GM18508 (cell line): ENCODE data around the gene FAM222A.

Experiments used
- ATAC-seq: cut with Tn5 transposase; IDR thresholded peaks from one replicate; pipeline ENCODE4 v1.9.1; 2021; ENCODE audit warnings: moderate number of reproducible peaks; ENCODE audit not compliant: insufficient read depth, unreplicated experiment

FAM222A gene

GRCh38 chr12:109723311-109723881, 9.8 kb downstream of the FAM222A start:
- ATAC-seq = no peak

DNA sequence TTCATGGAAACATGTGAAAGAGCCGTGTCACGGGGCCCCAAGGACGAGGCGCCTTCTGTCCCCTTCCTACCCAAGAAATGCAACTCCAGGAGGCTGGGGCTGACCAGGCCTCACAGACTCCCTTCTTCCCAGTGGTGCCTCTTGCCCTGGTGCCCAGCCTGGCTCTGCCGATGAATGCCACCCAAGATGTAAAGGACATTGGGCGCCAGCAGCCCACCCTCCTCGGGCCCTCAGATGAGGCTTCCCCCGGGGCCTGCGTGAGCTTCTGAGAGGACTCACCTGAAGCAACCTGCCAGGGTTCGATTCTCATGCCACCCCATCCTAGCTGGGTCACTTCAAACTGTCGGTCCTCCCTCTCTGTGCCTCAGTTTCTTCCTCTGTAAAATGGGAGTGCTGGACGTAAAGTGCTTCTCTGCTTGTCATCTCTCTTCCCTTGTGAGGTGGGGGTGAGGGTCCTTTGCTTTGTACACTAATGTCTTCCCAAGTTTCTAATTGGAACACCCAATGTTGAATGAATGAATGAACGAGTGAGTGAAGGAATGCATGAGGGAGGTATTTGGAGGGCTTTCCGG, 10.8 kb downstream of the FAM222A start:
- ATAC-seq = no peak

- no peak for ATAC-seq
Observed at GRCh38 chr12:109725321-109726105, 11.9 kb downstream of the FAM222A start.

GRCh38 chr12:109726106-109726497, 12.5 kb downstream of the FAM222A start:
- no peak for ATAC-seq

- ATAC-seq = no peak
Observed at GRCh38 chr12:109726511-109727038, 12.9 kb downstream of the FAM222A start.

DNA sequence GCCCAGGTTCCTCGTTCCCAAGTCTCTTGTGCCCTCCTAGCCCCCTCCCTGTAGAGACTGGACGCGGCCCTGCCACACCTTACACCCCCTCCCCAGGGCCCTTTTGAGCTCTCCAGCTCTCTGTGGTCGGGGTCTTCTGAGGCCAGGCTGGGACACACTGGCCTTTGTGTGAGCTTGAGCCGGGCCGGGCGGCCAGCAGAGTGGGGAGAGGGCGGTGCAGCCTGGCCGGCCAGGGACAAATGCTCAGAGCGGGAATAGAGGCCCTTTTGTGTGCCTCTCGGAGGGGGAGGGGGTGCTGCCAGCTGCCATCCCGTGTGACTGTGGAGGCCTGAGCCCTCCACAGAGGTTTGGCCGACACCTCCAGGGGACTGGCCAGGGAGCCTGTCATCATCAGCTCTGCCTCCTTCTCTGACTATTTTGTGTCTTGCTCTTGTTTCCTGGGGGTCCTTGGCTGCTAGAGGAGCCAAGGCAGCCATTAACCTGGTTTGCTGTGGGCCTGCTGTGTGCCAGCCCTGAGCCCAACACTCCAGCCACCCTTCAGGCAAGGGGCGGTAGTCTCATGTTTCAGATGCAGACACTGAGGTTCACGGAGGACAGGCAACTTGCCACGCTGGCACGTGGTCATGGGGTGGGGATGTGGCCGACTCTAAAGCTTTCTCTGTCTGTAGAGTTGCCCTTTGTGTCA, 13.6 kb downstream of the FAM222A start:
- no peak for ATAC-seq

GRCh38 chr12:109727746-109728726, 14.4 kb downstream of the FAM222A start:
- ATAC-seq = no peak

- ATAC-seq = no peak
Observed at GRCh38 chr12:109728921-109729320, 15.3 kb downstream of the FAM222A start.

- no peak for ATAC-seq
Observed at GRCh38 chr12:109729371-109729781, 15.8 kb downstream of the FAM222A start.

- ATAC-seq = no peak
Observed at GRCh38 chr12:109729801-109730200, 16.2 kb downstream of the FAM222A start.

- ATAC-seq = no peak
Observed at GRCh38 chr12:109730306-109731145, 16.9 kb downstream of the FAM222A start.

GRCh38 chr12:109731231-109731731, 17.7 kb downstream of the FAM222A start:
- ATAC-seq = no peak

DNA sequence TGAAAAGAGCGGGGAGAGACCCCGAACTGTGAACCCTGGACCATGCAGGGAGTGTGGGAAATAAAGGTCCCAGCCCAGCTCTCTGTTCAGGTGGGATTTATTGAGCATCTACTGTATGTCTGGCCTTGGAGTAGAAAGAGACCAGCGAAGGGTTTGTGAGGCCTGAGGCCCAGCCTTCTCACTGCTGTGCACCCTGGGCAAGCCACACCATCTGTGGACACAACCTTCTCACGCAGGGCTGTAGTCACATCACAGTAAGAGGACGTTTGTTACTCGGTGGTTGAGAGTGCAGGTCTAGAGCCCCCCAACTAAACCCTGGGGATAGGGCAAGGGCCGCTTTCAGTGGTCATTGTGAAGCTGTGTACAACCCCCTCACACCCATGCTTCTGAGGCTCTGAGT, 18.2 kb downstream of the FAM222A start:
- ATAC-seq = no peak

GRCh38 chr12:109732321-109733305, 19.0 kb downstream of the FAM222A start:
- no peak for ATAC-seq

- ATAC-seq = no peak
Observed at GRCh38 chr12:109734219-109735000, 20.8 kb downstream of the FAM222A start.

DNA sequence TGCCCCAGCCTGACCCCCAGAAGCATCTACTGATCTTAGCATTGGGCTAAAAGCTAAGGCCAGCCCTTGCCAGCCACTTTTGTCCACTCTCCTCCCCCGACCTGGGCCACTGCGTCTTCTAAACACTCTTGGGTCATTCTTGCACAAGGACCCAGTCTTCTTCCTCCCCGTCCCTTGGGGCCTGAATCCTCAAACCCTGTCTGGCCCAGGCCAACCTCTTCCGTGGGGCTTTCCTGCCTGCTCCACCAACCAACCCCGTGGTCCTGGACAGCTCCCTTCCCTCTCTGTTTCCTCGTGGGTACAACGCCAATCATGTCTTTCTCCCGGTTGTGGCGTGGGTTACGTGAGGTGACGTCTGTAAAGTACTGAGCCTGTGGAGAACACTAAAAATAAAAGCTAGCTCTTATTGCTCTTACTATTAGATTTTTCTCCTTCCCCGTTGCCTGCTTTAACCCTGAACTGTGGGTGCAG, 21.5 kb downstream of the FAM222A start:
- no peak for ATAC-seq
